ENCODE measurements around the gene MRM3.

The MRM3 gene, protein sequence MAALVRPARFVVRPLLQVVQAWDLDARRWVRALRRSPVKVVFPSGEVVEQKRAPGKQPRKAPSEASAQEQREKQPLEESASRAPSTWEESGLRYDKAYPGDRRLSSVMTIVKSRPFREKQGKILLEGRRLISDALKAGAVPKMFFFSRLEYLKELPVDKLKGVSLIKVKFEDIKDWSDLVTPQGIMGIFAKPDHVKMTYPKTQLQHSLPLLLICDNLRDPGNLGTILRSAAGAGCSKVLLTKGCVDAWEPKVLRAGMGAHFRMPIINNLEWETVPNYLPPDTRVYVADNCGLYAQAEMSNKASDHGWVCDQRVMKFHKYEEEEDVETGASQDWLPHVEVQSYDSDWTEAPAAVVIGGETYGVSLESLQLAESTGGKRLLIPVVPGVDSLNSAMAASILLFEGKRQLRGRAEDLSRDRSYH

DNA sequence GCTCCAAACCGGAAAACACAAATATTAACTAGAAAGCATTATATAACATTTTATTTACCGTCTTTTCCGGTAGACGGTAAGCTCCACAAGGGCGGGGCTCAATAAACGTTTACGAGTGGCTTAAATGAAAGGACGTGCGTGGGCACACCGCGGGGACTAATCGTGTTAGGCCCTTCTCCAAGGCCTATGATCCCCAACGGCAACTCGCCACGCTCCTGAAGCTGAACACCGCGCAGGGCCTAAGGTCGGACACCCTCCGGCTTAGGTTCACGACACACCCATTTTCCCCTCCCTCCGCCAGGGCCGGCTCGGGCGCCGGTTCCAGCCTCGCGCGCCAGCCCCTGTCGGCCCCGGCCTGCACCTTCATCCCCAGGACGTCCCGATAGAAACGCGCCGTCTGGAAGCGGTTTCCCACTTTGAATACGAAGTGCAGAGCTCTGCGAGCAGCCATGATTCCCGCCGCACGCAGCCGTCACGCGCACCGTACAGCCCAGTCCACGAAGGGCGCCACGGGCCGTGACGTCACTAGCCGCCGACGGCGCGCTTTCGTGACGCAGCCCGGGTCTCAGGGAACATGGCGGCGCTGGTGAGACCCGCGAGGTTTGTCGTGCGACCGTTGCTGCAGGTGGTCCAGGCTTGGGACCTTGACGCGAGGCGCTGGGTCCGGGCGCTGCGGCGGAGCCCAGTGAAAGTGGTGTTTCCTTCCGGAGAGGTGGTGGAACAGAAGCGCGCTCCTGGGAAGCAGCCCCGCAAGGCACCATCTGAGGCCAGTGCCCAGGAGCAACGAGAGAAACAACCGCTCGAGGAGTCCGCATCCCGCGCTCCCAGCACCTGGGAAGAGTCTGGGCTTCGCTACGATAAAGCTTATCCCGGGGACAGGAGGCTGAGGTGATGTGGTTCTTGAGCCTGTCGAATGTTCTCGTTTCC lies at the start of gene MRM3, which contains the start of gene GLOD4:
Gene MRM3, plus strand, starts transcription at position 549 of the 927 bp plus-strand sequence. Its CDS starts 26 bp downstream, at position 575.
Gene GLOD4, minus strand, starts transcription at position 476 of the 927 bp plus-strand sequence. Its CDS starts 25 bp downstream, at position 451.
- peak within 1 kb of the TSS; percentile 95 for H3K4me2 ChIP-seq (ENCODE audit: low read length)
- peak within 1 kb of the TSS; percentile 80 for H3K4me3 ChIP-seq (ENCODE audit: low read depth, low read length, poor library complexity, severe bottlenecking)
- H3K27me3 ChIP-seq (ENCODE audit: insufficient read depth, low read length): no peaks in the 10 kb centered on the region
- peak within 1 kb of the TSS; percentile 78 for H3K9ac ChIP-seq (ENCODE audit: low read length)
- no peak for TF ChIP-seq EZH2 (IDR thresholded peaks at IDR 0.05; ENCODE audit: borderline replicate concordance, low read length)
- H3K9me3 ChIP-seq (ENCODE audit: low read length): no peaks in the 10 kb centered on the region
- no peak within 1 kb of the TSS for H2AFZ ChIP-seq (ENCODE audit: low read length)
- H4K20me1 ChIP-seq (ENCODE audit: insufficient read depth, low read length): no peaks in the 10 kb centered on the region
- no peaks in the 10 kb centered on the region for H3K9me2 ChIP-seq (ENCODE audit: low read depth, low read length)
- peaks cover 32% of the 10 kb centered on the region for H3K4me1 ChIP-seq (ENCODE audit: insufficient read depth, low read length, severe bottlenecking)
- H3K27ac ChIP-seq (ENCODE audit: low read depth, low read length, poor library complexity, severe bottlenecking): peak within 1 kb of the TSS; percentile 9
- peaks cover 52% of the 10 kb centered on the region for H3K36me3 ChIP-seq (ENCODE audit: insufficient read depth, low read length)
- no peaks in the 10 kb centered on the region for H3F3A ChIP-seq (ENCODE audit: insufficient read depth, low read length)
- peaks cover 47% of the 10 kb centered on the region for H3K79me2 ChIP-seq (ENCODE audit: insufficient read depth, low read length)

DNA sequence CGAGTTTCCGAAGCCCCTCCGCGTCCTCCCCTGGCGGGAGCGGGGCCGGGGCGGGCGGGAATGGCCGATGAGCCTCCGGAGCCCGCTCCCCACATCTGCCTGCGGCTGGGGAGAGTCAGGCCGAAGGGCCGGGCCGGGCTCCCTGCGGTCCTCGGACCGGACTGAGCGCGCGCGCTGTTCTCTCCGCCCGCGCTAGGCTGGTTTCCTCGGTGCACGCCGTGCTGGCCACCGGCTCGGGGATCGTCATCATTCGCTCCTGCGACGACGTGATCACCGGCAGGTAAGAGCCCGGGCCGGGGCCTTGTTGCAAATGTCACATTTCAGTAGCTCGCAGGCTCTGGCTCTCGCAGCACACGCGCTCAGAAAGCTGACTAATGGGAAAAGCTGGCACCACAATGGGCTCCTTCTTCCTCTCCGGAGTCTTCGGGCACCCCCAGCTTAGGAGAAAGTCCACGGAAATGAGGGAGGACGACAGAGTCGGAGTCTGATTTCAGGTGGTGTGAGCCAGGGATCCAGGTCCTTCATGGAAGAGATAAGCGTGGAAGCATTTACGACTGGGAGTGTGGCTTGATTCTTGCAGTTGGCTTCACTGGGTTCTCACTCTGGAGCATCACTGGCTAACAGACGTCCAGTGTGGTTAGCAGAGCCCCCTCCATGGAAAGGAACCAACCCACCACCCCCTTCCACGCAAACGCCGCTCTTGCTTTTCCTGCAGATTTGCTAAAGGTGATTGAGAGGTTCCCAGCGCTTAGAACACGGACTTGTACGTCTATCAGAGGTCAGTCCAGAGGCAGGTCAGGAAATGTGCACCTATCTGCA lies 49.0 kb upstream of the MRM3 start:
- Histone ChIP-seq H4K20me1 (ENCODE audit: insufficient read depth, low read length) (no peaks in the 10 kb centered on the region), H3F3A (ENCODE audit: insufficient read depth, low read length) (no peaks in the 10 kb centered on the region), H3K27ac (ENCODE audit: low read depth, low read length, poor library complexity, severe bottlenecking) (no peak overlapping the region), H3K9me3 (ENCODE audit: low read length) (no peaks in the 10 kb centered on the region), H3K4me1 (ENCODE audit: insufficient read depth, low read length, severe bottlenecking) (peaks cover 16% of the 10 kb centered on the region), H3K27me3 (ENCODE audit: insufficient read depth, low read length) (peaks cover 5% of the 10 kb centered on the region; the same call in 1 of the 2 replicates), H3K9me2 (ENCODE audit: low read depth, low read length) (no peaks in the 10 kb centered on the region), H3K9ac (ENCODE audit: low read length) (peak overlapping the region; percentile 83), H3K4me3 (ENCODE audit: low read depth, low read length, poor library complexity, severe bottlenecking) (peak overlapping the region; percentile 84), H3K4me2 (ENCODE audit: low read length) (peak overlapping the region; percentile 69), H3K36me3 (ENCODE audit: insufficient read depth, low read length) (peaks cover 9% of the 10 kb centered on the region; the same call in 1 of the 2 replicates), H2AFZ (ENCODE audit: low read length) (no peak overlapping the region), H3K79me2 (ENCODE audit: insufficient read depth, low read length) (no peaks in the 10 kb centered on the region)
- TF ChIP-seq EZH2 (IDR thresholded peaks at IDR 0.05; ENCODE audit: borderline replicate concordance, low read length): no peak
- TF ChIP-seq, protein P1, sequence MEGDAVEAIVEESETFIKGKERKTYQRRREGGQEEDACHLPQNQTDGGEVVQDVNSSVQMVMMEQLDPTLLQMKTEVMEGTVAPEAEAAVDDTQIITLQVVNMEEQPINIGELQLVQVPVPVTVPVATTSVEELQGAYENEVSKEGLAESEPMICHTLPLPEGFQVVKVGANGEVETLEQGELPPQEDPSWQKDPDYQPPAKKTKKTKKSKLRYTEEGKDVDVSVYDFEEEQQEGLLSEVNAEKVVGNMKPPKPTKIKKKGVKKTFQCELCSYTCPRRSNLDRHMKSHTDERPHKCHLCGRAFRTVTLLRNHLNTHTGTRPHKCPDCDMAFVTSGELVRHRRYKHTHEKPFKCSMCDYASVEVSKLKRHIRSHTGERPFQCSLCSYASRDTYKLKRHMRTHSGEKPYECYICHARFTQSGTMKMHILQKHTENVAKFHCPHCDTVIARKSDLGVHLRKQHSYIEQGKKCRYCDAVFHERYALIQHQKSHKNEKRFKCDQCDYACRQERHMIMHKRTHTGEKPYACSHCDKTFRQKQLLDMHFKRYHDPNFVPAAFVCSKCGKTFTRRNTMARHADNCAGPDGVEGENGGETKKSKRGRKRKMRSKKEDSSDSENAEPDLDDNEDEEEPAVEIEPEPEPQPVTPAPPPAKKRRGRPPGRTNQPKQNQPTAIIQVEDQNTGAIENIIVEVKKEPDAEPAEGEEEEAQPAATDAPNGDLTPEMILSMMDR (IDR thresholded peaks at IDR 0.05; ENCODE audit: low read length): no peak

DNA sequence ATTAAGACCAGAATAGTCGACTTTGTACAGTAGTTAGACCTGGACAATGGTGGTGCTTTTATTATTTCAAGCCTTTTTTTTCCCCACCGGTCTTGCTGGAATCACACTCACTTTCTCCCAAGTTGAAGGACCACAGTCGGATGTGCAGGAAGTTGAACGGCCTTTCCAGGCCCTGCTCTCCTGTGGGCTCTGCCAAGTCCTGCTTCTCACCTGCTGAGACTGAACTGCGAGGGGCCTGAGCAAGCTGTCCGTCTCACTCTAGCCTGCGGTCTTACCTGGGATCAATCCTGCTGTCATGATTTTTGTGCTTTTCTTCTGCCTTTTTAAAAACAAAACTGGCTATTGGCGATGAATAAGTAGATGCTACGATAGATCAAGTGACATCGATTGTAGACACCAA lies 48.4 kb upstream of the MRM3 start:
- Histone ChIP-seq H3K4me1 (ENCODE audit: insufficient read depth, low read length, severe bottlenecking) (peaks cover 16% of the 10 kb centered on the region), H3K4me3 (ENCODE audit: low read depth, low read length, poor library complexity, severe bottlenecking) (peak overlapping the region; percentile 84), H3K9me2 (ENCODE audit: low read depth, low read length) (no peaks in the 10 kb centered on the region), H3K79me2 (ENCODE audit: insufficient read depth, low read length) (no peaks in the 10 kb centered on the region), H3K9me3 (ENCODE audit: low read length) (no peaks in the 10 kb centered on the region), H2AFZ (ENCODE audit: low read length) (no peak overlapping the region), H3K4me2 (ENCODE audit: low read length) (peak overlapping the region; percentile 69), H3K36me3 (ENCODE audit: insufficient read depth, low read length) (peaks cover 14% of the 10 kb centered on the region), H4K20me1 (ENCODE audit: insufficient read depth, low read length) (no peaks in the 10 kb centered on the region), H3F3A (ENCODE audit: insufficient read depth, low read length) (no peaks in the 10 kb centered on the region), H3K27me3 (ENCODE audit: insufficient read depth, low read length) (peaks cover under 1% of the 10 kb centered on the region; the same call in 1 of the 2 replicates), H3K9ac (ENCODE audit: low read length) (peak overlapping the region; percentile 83; the same call in 1 of the 2 replicates), H3K27ac (ENCODE audit: low read depth, low read length, poor library complexity, severe bottlenecking) (no peak overlapping the region)
- TF ChIP-seq, protein P1 (IDR thresholded peaks at IDR 0.05; ENCODE audit: low read length): no peak
- no peak for TF ChIP-seq EZH2 (IDR thresholded peaks at IDR 0.05; ENCODE audit: borderline replicate concordance, low read length)

All from OCI-LY1 (cell line).